ENCODE results near the gene STK25. TPM values are rescaled to one million over a fixed set of nuclear protein-coding genes. Genes with fewer than 3 reads are reported as not detected.

STK25 gene
- total and polyA plus RNA-seq, 12 donors = 66.1 to 147 (median 86.1) TPM

DNA sequence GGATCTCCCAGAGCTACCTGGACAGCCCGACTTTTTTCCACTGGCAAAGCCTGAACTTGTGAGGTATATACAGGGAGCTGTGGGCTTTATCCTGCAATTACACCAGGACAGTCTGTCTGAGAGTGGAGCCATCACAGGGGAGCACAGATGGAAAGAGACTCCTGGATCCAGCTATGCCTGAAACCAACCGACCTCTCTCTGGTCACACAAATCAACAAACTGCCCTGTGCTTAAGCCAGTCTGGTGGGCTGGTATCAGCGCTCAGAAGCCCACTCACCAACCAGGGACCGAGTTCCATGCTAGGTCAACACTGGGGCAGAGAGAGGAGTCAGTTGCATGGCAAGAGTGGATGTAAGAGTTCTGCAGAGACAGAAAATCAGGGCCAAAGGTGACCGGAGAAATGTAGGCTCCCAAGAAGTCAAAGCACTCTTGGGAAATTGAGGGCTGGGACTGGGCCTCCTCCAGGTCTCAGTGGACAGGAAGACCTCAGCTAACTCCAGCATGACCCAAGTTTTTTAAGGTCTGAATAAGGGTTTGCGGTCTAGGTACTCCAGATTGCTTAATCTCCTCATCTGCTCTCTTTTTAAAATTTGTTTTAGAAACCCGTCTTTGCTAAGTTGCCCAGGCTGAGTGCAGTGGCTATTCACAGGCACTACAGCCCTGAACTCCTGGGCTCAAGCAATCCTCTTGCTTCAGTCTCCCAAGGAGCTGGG, 46.4 kb upstream of the STK25 start:
- ATAC-seq (no peak), DNase-seq (no peak)
- WGBS, 2 donors = 87% methylated on average over 7 of the region's 7 CpGs
- H3K4me3 ChIP-seq = no peak overlapping the region
- peaks cover 0 to 22% (median 11%) of the 10 kb centered on the region in 11 donors for H3K9me3 ChIP-seq
- peaks cover 0 to 46% (median 5%) of the 10 kb centered on the region in 7 donors for H3K27me3 ChIP-seq
- TF ChIP-seq, protein P1, sequence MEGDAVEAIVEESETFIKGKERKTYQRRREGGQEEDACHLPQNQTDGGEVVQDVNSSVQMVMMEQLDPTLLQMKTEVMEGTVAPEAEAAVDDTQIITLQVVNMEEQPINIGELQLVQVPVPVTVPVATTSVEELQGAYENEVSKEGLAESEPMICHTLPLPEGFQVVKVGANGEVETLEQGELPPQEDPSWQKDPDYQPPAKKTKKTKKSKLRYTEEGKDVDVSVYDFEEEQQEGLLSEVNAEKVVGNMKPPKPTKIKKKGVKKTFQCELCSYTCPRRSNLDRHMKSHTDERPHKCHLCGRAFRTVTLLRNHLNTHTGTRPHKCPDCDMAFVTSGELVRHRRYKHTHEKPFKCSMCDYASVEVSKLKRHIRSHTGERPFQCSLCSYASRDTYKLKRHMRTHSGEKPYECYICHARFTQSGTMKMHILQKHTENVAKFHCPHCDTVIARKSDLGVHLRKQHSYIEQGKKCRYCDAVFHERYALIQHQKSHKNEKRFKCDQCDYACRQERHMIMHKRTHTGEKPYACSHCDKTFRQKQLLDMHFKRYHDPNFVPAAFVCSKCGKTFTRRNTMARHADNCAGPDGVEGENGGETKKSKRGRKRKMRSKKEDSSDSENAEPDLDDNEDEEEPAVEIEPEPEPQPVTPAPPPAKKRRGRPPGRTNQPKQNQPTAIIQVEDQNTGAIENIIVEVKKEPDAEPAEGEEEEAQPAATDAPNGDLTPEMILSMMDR (IDR thresholded peaks at IDR 0.05) = no peak
- intact Hi-C loops (cut with DNase I) = no loop called here
- H3K4me1 ChIP-seq = peaks cover 0 to 16% (median 4%) of the 10 kb centered on the region in 9 donors
- H3K27ac ChIP-seq = no peak overlapping the region
- no peaks in the 10 kb centered on the region for H3K36me3 ChIP-seq

DNA sequence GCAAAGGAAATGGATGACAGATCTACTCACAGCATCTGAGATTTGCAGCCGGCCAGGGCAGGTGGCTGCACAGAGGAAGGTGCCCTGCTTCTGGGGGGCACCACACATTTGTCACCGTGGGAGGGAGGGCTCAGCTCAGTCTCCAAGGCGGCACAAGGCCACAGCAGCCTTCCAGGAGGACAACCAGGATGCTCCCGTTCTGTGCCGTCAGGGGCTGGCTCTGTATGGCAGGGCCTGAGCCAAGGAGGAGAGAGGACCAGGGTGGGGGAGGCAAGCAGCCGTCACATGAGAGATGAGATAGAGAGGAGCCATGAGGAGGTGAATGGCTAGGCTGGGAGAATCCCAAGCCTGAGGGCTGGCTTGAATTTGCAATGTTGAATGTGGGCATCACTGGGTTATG, 45.6 kb upstream of the STK25 start:
- no peaks in the 10 kb centered on the region for H3K36me3 ChIP-seq
- TF ChIP-seq, protein P1 (IDR thresholded peaks at IDR 0.05) = no peak
- no peak overlapping the region for H3K4me3 ChIP-seq
- no peak for ATAC-seq
- DNase-seq = no peak
- H3K27me3 ChIP-seq = peaks cover 0 to 41% (median 5%) of the 10 kb centered on the region in 7 donors
- WGBS, 2 donors = 45 to 69% methylated on average over 6 of the region's 6 CpGs
- no peak overlapping the region for H3K27ac ChIP-seq
- H3K4me1 ChIP-seq = peaks cover 0 to 14% (median 0%) of the 10 kb centered on the region in 9 donors
- H3K9me3 ChIP-seq = peaks cover 0 to 22% (median 11%) of the 10 kb centered on the region in 11 donors
- intact Hi-C loops (cut with DNase I) = no loop called here

DNA sequence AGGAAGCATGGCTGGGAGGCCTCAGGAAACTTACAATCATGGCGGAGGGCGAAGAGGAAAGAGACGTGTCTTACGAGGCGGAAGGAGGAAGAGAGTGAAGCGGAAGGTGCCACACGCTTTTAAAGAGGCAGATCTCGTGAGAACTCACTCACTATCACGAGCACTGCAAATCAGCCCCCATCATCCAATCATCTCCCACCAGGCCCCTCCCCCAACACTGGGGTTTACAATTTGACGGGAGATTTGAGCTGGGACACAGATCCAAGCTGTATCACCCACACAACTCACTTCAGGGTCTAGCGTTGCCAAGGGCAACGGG, 45.1 kb upstream of the STK25 start:
- WGBS, 2 donors = 76 to 86% methylated on average over 12 of the region's 12 CpGs
- H3K4me1 ChIP-seq = peaks cover 0 to 13% (median 0%) of the 10 kb centered on the region in 9 donors
- ATAC-seq = no peak
- peaks cover 0 to 41% (median 5%) of the 10 kb centered on the region in 7 donors for H3K27me3 ChIP-seq
- H3K36me3 ChIP-seq = no peaks in the 10 kb centered on the region
- intact Hi-C loops (cut with DNase I) = no loop called here
- H3K9me3 ChIP-seq = peaks cover 0 to 22% (median 11%) of the 10 kb centered on the region in 11 donors
- H3K4me3 ChIP-seq = no peak overlapping the region
- TF ChIP-seq, protein P1 (IDR thresholded peaks at IDR 0.05) = no peak
- no peak for DNase-seq
- no peak overlapping the region for H3K27ac ChIP-seq

DNA sequence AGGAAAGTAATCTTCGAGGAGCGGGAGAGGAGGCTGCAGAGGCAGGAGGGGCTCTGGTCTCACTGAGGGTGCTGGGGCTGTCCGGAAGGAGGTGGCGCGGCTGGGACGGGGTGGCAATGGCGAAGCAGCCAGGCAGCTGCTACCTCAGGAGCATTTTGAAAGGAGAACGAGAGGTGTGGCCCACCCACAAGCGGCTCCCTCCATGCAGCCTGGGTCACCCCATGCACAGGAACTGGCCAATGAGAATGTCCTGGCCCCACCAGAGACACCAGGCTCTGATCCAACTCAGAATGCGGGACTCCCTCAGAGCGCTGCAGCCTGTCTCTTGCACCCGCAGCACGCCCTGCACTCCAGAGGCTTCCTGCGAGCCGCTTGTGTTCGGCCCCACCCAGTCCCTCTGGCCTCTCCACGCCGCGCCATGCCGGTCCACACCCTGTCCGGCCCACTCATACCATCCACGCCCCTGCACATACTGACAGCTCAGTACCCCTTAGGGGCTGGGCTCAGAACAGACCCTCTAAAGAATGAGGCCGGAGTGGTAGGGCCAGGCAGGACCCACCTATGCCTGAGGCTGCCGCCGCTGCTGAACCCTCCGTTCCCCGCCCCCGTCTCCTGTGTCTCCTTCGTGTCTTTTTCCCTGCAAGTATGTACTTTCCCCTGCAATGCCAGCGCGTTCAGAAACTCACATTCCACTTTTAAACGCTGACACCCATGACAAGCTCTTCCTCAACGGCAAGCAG, 43.8 kb upstream of the STK25 start:
- no peaks in the 10 kb centered on the region for H3K36me3 ChIP-seq
- H3K9me3 ChIP-seq = peaks cover 0 to 17% (median 6%) of the 10 kb centered on the region in 11 donors
- DNase-seq (no peak), ATAC-seq (peak in 7 of 8 donors; percentile 21 to 71 (median 36))
- TF ChIP-seq, protein P1 (IDR thresholded peaks at IDR 0.05) = no peak
- WGBS, 2 donors = 64 to 65% methylated on average over 33 of the region's 33 CpGs
- H3K4me3 ChIP-seq = peak overlapping the region in 4 of 10 donors; percentile 7 to 28 (median 12)
- H3K27ac ChIP-seq = peak overlapping the region in 1 of 10 donors; percentile 39
- H3K4me1 ChIP-seq = peaks cover 0 to 15% (median 2%) of the 10 kb centered on the region in 9 donors
- intact Hi-C loops (cut with DNase I) = no loop called here
- peaks cover 0 to 41% (median 7%) of the 10 kb centered on the region in 7 donors for H3K27me3 ChIP-seq
